Measurements from ENCODE around the gene PAF1. TPM values are rescaled to one million over a fixed set of nuclear protein-coding genes. Genes with fewer than 3 reads are reported as not detected.
A peak's percentile ranks its signal among the peaks of the same experiment; 100 is the strongest.

PAF1 gene
- total and polyA plus RNA-seq, 2 of the 13 experiments (the other 11 are each of a cell fraction or from before 2014, with no cell fraction given) = 30.2 to 31.1 TPM

- peak; percentile 40; the same call in 1 of the 2 replicates for TF ChIP-seq ZHX2 (IDR thresholded peaks at IDR 0.05; ENCODE audit: low read depth)
- no peak for TF ChIP-seq ZHX2 (CRISPR knock-in tag; IDR thresholded peaks at IDR 0.05; ENCODE audit: borderline replicate concordance)
- TF ChIP-seq ZNF503 (CRISPR knock-in tag; IDR thresholded peaks at IDR 0.05) = no peak
- no peak for TF ChIP-seq ZNF510 (CRISPR knock-in tag; IDR thresholded peaks at IDR 0.05; ENCODE audit: low read depth)
- peak; percentile 57; the same call in 1 of the 2 replicates for TF ChIP-seq MIER2 (CRISPR knock-in tag; IDR thresholded peaks at IDR 0.05)
- peak; percentile 98 for TF ChIP-seq PAXIP1 (CRISPR knock-in tag; conservative IDR thresholded peaks at IDR 0.05)
- peak; percentile 58; the same call in 1 of the 2 replicates for TF ChIP-seq ZNF580 (CRISPR knock-in tag; IDR thresholded peaks at IDR 0.05; ENCODE audit: borderline replicate concordance, low read depth)
- no peak; the same call in 1 of the 2 replicates for TF ChIP-seq ZNF414 (CRISPR knock-in tag; IDR thresholded peaks at IDR 0.05)
- TF ChIP-seq GMEB2 (CRISPR knock-in tag; IDR thresholded peaks at IDR 0.05; ENCODE audit: low read depth) = peak; percentile 52; the same call in 1 of the 2 replicates
Observed at GRCh38 chr19:39397360-39398296, 6.7 kb upstream of the PAF1 start (continued).

All from HepG2 (cell line).